Heart left ventricle (tissue), 16 donors: ENCODE data around the gene ODAD4. TPM values are rescaled to one million over a fixed set of nuclear protein-coding genes. Genes with fewer than 3 reads are reported as not detected.

Source experiments
- ATAC-seq, 4 donors: fragments of 200-7000 bp; cut with Tn5 transposase; one replicate each; pipeline ENCODE4 v1.9.1; 2020 to 2022; ENCODE audit warnings: moderate library complexity in 4 of 4, mild to moderate bottlenecking in 3 of 4, moderate number of reproducible peaks in 1 of 4
- DNase-seq, 5 donors: peaks; one replicate each; pipeline ENCODE4 v3.0.0-alpha.2; 2020
- H3K27ac ChIP-seq, 12 donors: fragments of 200-600 bp; sonication (generic) in 4 of 12; one replicate each; pipeline versions ENCODE4 v1.5.0 to v1.8.0; 2016 to 2022; ENCODE audit warnings: mild to moderate bottlenecking in 2 of 12
- H3K27me3 ChIP-seq, 9 donors: fragments of 200-600 bp; sonication (generic) in 2 of 9; one replicate each; pipeline versions ENCODE4 v1.5.1 to v1.8.0; 2016 to 2022; ENCODE audit warnings: mild to moderate bottlenecking in 3 of 9
- H3K36me3 ChIP-seq, 9 donors: fragments of 200-600 bp; sonication (generic) in 2 of 9; one replicate each; pipeline versions ENCODE4 v1.5.0 to v1.8.0; 2018 to 2022; ENCODE audit warnings: mild to moderate bottlenecking in 2 of 9
- H3K4me1 ChIP-seq, 12 donors: fragments of 200-600 bp; sonication (generic) in 4 of 12; one replicate each; pipeline versions ENCODE4 v1.5.0 to v1.8.0; 2016 to 2022; ENCODE audit warnings: mild to moderate bottlenecking in 3 of 12
- H3K4me3 ChIP-seq, 12 donors: fragments of 200-600 bp; sonication (generic) in 4 of 12; one replicate each; pipeline versions ENCODE4 v1.5.0 to v1.8.0; 2017 to 2022; ENCODE audit warnings: mild to moderate bottlenecking in 9 of 12, moderate library complexity in 4 of 12
- H3K9me3 ChIP-seq, 12 donors: fragments of 200-600 bp; sonication (generic) in 4 of 12; one replicate each; pipeline versions ENCODE4 v1.5.0 to v1.8.0; 2016 to 2022; ENCODE audit warnings: mild to moderate bottlenecking in 1 of 12
- CTCF ChIP-seq, 12 donors: fragments of 200-600 bp; sonication (generic) in 4 of 12; IDR thresholded peaks; one replicate each; pipeline versions ENCODE4 v1.5.0 to v1.8.0; 2018 to 2022; ENCODE audit warnings: antibody characterized with exemption in 12 of 12, mild to moderate bottlenecking in 5 of 12
- POLR2A ChIP-seq, 2 donors: fragments of 450-650 bp; IDR thresholded peaks; one replicate each; pipeline ENCODE4 v1.6.1; 2017; ENCODE audit warnings: antibody characterized with exemption in 2 of 2, mild to moderate bottlenecking in 2 of 2, moderate library complexity in 2 of 2
- WGBS, 4 donors: extraction: QIAGEN DNeasy Blood & Tissue Kit in 2 of 4; methylation state at CpG; one replicate each; pipeline versions ENCODE4 v1.1.5 to v1.1.7; 2013 to 2018; 5-methylcytosine and 5-hydroxymethylcytosine counted together
- intact Hi-C, 10 donors: fragments of 100-400 bp; cut with DNase I; formaldehyde crosslinking; loops; one replicate each; pipeline versions ENCODE4 v1.11.1 to v1.14.2; 2022
- polyA plus RNA-seq, 2 donors: library from polyadenylated mRNA; stranded (reverse); fragments of 200-250 nt; gene quantifications; one replicate each; pipeline ENCODE4 v1.2.3, GENCODE V29; 2013
- total RNA-seq, 9 donors: library from RNA; depleted of rRNA in 2 of 9; stranded (reverse); fragments of >200 nt in 2 of 9; fragmentation: NEBNext Ultra II Directional in 3 of 9; extraction: Animal tissue kit (Norgen Biotek cat#: 25700) in 3 of 9; gene quantifications; one replicate each; pipeline versions ENCODE4 v1.1.0 to v1.2.4, GENCODE V29; 2016 to 2023
- donor health status: ischemic (EF 13 %, LVEDD 7.1; RV severe dilation, severe dysfunction).
- donor health status: healthy with polysubstance abuse.
- donor health status: DM: no; HTN: yes; CAD: no.
- donor health status: DM: no; HTN: no; CAD: no.
- donor health status: ischemic (EF 25% LVEDD 6.9; RV normal size, moderate dysfunction).
- donor health status: ischemic (EF 25% LVEDD 5.7; RV mildly dilated, moderate dysfunction).
- donor health status: healthy.
- donor health status: DM: yes; HTN: yes; CAD: no.
- donor health status: ischemic (EF 35%, LVEDD 5.7; RV mildly dilated, moderate dysfunction).
- donor health status: nonischemic (EF 11% LVEDD 7.7; RV severe dilation, severe dysfunction).
- donor health status: DM: yes; HTN: yes; CAD: no.
- donor health status: PGD.
- donor health status: ischemic (EF 29% LVEDD 5.4; RV normal size, mild dysfunction).
- donor health status: nonischemic (EF 23%, LVEDD 6.1; RV moderate dilation, normal function).

ODAD4 gene
- total and polyA plus RNA-seq, 11 donors = 0.38 to 1.2 (median 0.73) TPM; not detected in 1

DNA sequence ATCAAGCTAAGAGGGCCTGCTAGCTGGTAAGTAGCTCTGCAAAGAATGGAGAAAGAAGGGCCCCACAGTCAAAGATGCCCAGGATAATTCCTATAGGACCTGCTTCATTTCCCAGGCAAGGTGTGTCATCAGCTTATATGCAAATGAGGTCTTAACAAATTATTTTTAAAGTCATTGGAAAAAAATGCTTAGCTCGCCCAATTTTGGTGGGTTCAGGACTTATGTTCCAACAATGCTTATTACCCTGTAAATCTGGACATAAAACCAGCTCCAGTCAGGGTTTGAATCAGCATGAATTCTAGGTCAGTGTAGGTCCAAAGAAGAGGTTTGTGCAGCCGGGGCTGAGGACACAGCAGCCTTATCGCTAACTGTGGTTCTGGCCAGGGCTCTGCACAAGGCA lies 37.0 kb upstream of the ODAD4 start:
- ATAC-seq = no peak
- peaks cover 0 to 13% (median 6%) of the 10 kb centered on the region in 12 donors for H3K4me1 ChIP-seq
- H3K27ac ChIP-seq = no peak overlapping the region
- H3K27me3 ChIP-seq = no peaks in the 10 kb centered on the region
- 80 to 95% (median 84%) methylated on average over 3 of the region's 3 CpGs for WGBS, 4 donors
- intact Hi-C loops = loop anchor here in 1 of 10 donors (5.0 kb wide), 1 partner anchor 131 kb away; no protein-coding TSS in a partner anchor
- no peak for DNase-seq
- no peaks in the 10 kb centered on the region for H3K9me3 ChIP-seq
- no peak overlapping the region for H3K4me3 ChIP-seq
- H3K36me3 ChIP-seq = peaks cover 0 to 98% (median 90%) of the 10 kb centered on the region in 9 donors
- TF ChIP-seq CTCF (IDR thresholded peaks at IDR 0.05) = no peak
- TF ChIP-seq POLR2A (IDR thresholded peaks at IDR 0.05) = no peak

DNA sequence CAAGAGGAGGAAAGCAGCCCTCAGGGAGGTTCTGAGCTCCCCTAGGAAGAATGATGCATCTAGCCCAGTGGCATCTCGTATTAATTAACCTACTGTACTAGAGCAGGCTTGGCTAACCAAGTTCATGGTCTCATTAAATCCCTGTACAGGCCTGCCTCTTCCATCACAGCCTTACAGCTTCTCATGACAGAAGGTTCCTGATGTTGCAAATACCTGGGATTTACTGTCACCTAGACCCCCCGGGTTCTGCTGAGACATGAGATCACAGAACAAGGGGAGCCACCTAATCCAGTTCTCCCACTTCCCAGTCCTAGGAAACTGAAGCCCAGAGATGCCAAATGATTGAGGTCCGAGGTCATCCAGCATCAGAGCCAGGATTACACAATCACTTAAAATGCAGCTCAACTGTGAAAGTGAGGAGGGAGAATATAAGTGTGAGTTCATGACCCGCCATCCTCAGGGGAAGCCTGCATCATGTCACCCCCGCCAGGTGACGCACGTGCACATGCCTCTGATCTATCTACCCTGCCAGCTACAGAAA lies 35.6 kb upstream of the ODAD4 start:
- DNase-seq (peak in 1 of 5 donors; percentile 44), ATAC-seq (peak; percentile 27 to 71 (median 52))
- Histone ChIP-seq H3K36me3 (peaks cover 0 to 98% (median 89%) of the 10 kb centered on the region in 9 donors), H3K4me3 (no peak overlapping the region), H3K4me1 (peaks cover 0 to 13% (median 6%) of the 10 kb centered on the region in 12 donors), H3K27ac (peak overlapping the region in 10 of 12 donors; percentile 17 to 75 (median 47)), H3K27me3 (no peaks in the 10 kb centered on the region), H3K9me3 (no peaks in the 10 kb centered on the region)
- TF ChIP-seq POLR2A (IDR thresholded peaks at IDR 0.05) (no peak), CTCF (IDR thresholded peaks at IDR 0.05) (no peak)
- 62 to 76% (median 67%) methylated on average over 7 of the region's 7 CpGs for WGBS, 4 donors
- intact Hi-C loops = loop anchor here in 1 of 10 donors (5.0 kb wide), 1 partner anchor 133 kb away; no protein-coding TSS in a partner anchor

GRCh38 chr17:41895617-41896016 lies 34.8 kb upstream of the ODAD4 start:
- ATAC-seq = peak; percentile 48 to 82 (median 71)
- intact Hi-C loops = no loop called here
- no peaks in the 10 kb centered on the region for H3K27me3 ChIP-seq
- H3K4me3 ChIP-seq = no peak overlapping the region
- WGBS, 4 donors = 58 to 75% (median 70%) methylated on average over 5 of the region's 5 CpGs
- peaks cover 0 to 13% (median 6%) of the 10 kb centered on the region in 12 donors for H3K4me1 ChIP-seq
- DNase-seq = peak in 4 of 5 donors; percentile 26 to 48 (median 40)
- H3K9me3 ChIP-seq = no peaks in the 10 kb centered on the region
- TF ChIP-seq CTCF (IDR thresholded peaks at IDR 0.05) = no peak
- no peak for TF ChIP-seq POLR2A (IDR thresholded peaks at IDR 0.05)
- peaks cover 0 to 98% (median 89%) of the 10 kb centered on the region in 9 donors for H3K36me3 ChIP-seq
- H3K27ac ChIP-seq = peak overlapping the region in 7 of 12 donors; percentile 17 to 75 (median 44)

DNA sequence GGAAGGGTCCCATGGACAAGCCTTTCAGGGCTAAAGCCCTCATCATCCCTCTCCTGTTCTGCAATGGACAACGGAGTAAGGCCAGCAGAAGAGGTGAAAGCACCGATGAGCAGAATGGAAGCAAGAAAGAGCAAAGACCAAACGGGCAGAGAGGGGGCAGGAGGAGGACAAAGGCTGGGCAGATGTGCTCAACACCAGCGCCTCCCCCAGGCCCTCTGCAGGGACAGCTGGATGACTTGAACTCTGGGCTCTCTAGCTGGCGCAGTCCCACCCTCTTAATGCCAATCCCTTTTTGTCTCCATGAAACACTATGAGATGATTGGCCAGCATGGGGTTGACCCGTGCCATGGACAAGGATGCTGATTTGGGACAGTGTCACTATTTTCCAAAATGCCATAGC lies 33.7 kb upstream of the ODAD4 start:
- WGBS, 4 donors = 91 to 96% (median 93%) methylated on average over 6 of the region's 6 CpGs
- DNase-seq (no peak), ATAC-seq (no peak)
- no peak overlapping the region for H3K4me3 ChIP-seq
- peaks cover 0 to 98% (median 88%) of the 10 kb centered on the region in 9 donors for H3K36me3 ChIP-seq
- peaks cover 0 to 13% (median 6%) of the 10 kb centered on the region in 12 donors for H3K4me1 ChIP-seq
- H3K27me3 ChIP-seq = no peaks in the 10 kb centered on the region
- TF ChIP-seq CTCF (IDR thresholded peaks at IDR 0.05) (no peak), POLR2A (IDR thresholded peaks at IDR 0.05) (no peak)
- intact Hi-C loops = no loop called here
- H3K9me3 ChIP-seq = no peaks in the 10 kb centered on the region
- H3K27ac ChIP-seq = no peak overlapping the region
